ENCODE data around the gene NPEPL1. TPM values are rescaled to one million over a fixed set of nuclear protein-coding genes. Genes with fewer than 3 reads are reported as not detected.

The NPEPL1 gene
- total and polyA plus RNA-seq, 2 of the 8 experiments (the other 6 are each of a cell fraction or from before 2014, with no cell fraction given), result 12.4 to 26.8 TPM

GRCh38 chr20:58657262-58657661 lies 35.3 kb upstream of the NPEPL1 start (continued):
- TF ChIP-seq ZNF274 (IDR thresholded peaks at IDR 0.05; ENCODE audit: borderline replicate concordance, extremely low read depth, low read length) (no peak), JUND (IDR thresholded peaks at IDR 0.05; ENCODE audit: low read length) (no peak), GABPA (IDR thresholded peaks at IDR 0.05; ENCODE audit: borderline replicate concordance, insufficient read depth, low read length) (no peak), NANOG (IDR thresholded peaks at IDR 0.05; ENCODE audit: insufficient read depth, low read depth, low read length, poor library complexity, severe bottlenecking) (no peak), SUZ12 (IDR thresholded peaks at IDR 0.05; ENCODE audit: low read length) (no peak), EZH2 (IDR thresholded peaks at IDR 0.05; ENCODE audit: low read depth, low read length, severe bottlenecking) (no peak), RFX5 (IDR thresholded peaks at IDR 0.05; ENCODE audit: borderline replicate concordance, low read depth, low read length) (no peak)

Measured in H1 (cell line).